ENCODE results near the gene RFFL. TPM values are rescaled to one million over a fixed set of nuclear protein-coding genes. Genes with fewer than 3 reads are reported as not detected.
A peak's percentile ranks its signal among the peaks of the same experiment; 100 is the strongest.
"Not testable (repeated sequence)": the region's sequence is repeated elsewhere in the genome, so short reads cannot be mapped to it uniquely, and the experiment has no call there.

Gene RFFL
- total and polyA plus RNA-seq, 2 donors (not counting 1 experiment from before 2014, with no cell fraction given): 13.6 to 36.9 TPM

GRCh38 chr17:35030780-35031179, 32.7 kb downstream of the RFFL start:
- no peak overlapping the region for H3K4me2 ChIP-seq (replicated peaks; ENCODE audit: low read depth, low read length, poor library complexity, severe bottlenecking)
- peaks cover 17% of the 10 kb centered on the region for H3K79me2 ChIP-seq (ENCODE audit: control insufficient read depth, insufficient read depth, low read length)
- H3K4me1 ChIP-seq (ENCODE audit: control insufficient read depth in 2 of 2, insufficient read depth in 2 of 2, low read length in 2 of 2): peaks cover 11 to 13% of the 10 kb centered on the region in 2 donors
- POLR2A ChIA-PET: no interaction called here
- no peak overlapping the region for H3K9ac ChIP-seq (ENCODE audit: low read length)
- no peak overlapping the region for H3K4me3 ChIP-seq (ENCODE audit: control extremely low read depth in 1 of 5, extremely low read depth in 1 of 5, insufficient read depth in 1 of 5, low read depth in 2 of 5, low read length in 4 of 5)
- no CpG with 5 or more reads among the region's 1 CpG for WGBS (ENCODE audit: insufficient coverage)
- no peak for TF ChIP-seq EZH2 (IDR thresholded peaks at IDR 0.05; ENCODE audit: borderline replicate concordance, insufficient read depth, low read depth, low read length, poor library complexity, severe bottlenecking)
- TF ChIP-seq CTCF (IDR thresholded peaks at IDR 0.05): no peak
- DNase-seq: no peak
- intact Hi-C loops (cut with micrococcal nuclease): no loop called here
- CTCF ChIA-PET: no interaction called here
- H2AFZ ChIP-seq (ENCODE audit: insufficient read depth, low read depth, low read length, poor library complexity, severe bottlenecking): no peak overlapping the region
- no peak overlapping the region for H3K27ac ChIP-seq (ENCODE audit: low read length in 2 of 2)
- Mint-ChIP-seq H3K4me1 (peaks cover 26% of the 10 kb centered on the region), H3K4me3 (no peak overlapping the region), H3K27ac (no peak overlapping the region), H3K9me3 (ENCODE audit: insufficient read depth) (no peaks in the 10 kb centered on the region), H3K27me3 (no peaks in the 10 kb centered on the region)
- H3K36me3 ChIP-seq (replicated peaks in 1 of 2; ENCODE audit: control extremely low read depth in 1 of 2, control insufficient read depth in 1 of 2, extremely low read depth in 1 of 2, insufficient read depth in 2 of 2, low read length in 1 of 2): peaks cover 0 to 3% of the 10 kb centered on the region in 2 experiments
- no peaks in the 10 kb centered on the region for H4K20me1 ChIP-seq (ENCODE audit: control insufficient read depth, insufficient read depth, low read length, poor library complexity, severe bottlenecking)
- no peaks in the 10 kb centered on the region for H3K9me3 ChIP-seq (ENCODE audit: control extremely low read depth in 1 of 3, control insufficient read depth in 2 of 3, insufficient read depth in 1 of 3, low read length in 2 of 3)
- H3K27me3 ChIP-seq (replicated peaks in 1 of 4; ENCODE audit: control extremely low read depth in 1 of 4, control insufficient read depth in 3 of 4, insufficient read depth in 4 of 4, low read length in 3 of 4): no peaks in the 10 kb centered on the region
- no peak for ATAC-seq (ENCODE audit: low read depth)

GRCh38 chr17:35028531-35029262, 34.8 kb downstream of the RFFL start:
- Mint-ChIP-seq H3K27ac (no peak overlapping the region), H3K27me3 (no peaks in the 10 kb centered on the region), H3K4me1 (peaks cover 26% of the 10 kb centered on the region), H3K9me3 (ENCODE audit: insufficient read depth) (no peaks in the 10 kb centered on the region), H3K4me3 (no peak overlapping the region)
- Histone ChIP-seq H3K27me3 (replicated peaks in 1 of 4; ENCODE audit: control extremely low read depth in 1 of 4, control insufficient read depth in 3 of 4, insufficient read depth in 4 of 4, low read length in 3 of 4) (no peaks in the 10 kb centered on the region), H3K36me3 (replicated peaks in 1 of 2; ENCODE audit: control extremely low read depth in 1 of 2, control insufficient read depth in 1 of 2, extremely low read depth in 1 of 2, insufficient read depth in 2 of 2, low read length in 1 of 2) (peaks cover 0 to 3% of the 10 kb centered on the region in 2 experiments), H3K4me3 (ENCODE audit: control extremely low read depth in 1 of 5, extremely low read depth in 1 of 5, insufficient read depth in 1 of 5, low read depth in 2 of 5, low read length in 4 of 5) (no peak overlapping the region), H3K9me3 (ENCODE audit: control extremely low read depth in 1 of 3, control insufficient read depth in 2 of 3, insufficient read depth in 1 of 3, low read length in 2 of 3) (no peaks in the 10 kb centered on the region), H3K27ac (ENCODE audit: low read length in 2 of 2) (peak overlapping the region in 1 of 2 donors; percentile 21), H4K20me1 (ENCODE audit: control insufficient read depth, insufficient read depth, low read length, poor library complexity, severe bottlenecking) (no peaks in the 10 kb centered on the region), H3K9ac (ENCODE audit: low read length) (no peak overlapping the region), H3K4me2 (replicated peaks; ENCODE audit: low read depth, low read length, poor library complexity, severe bottlenecking) (no peak overlapping the region), H3K79me2 (ENCODE audit: control insufficient read depth, insufficient read depth, low read length) (peaks cover 17% of the 10 kb centered on the region), H3K4me1 (ENCODE audit: control insufficient read depth in 2 of 2, insufficient read depth in 2 of 2, low read length in 2 of 2) (peaks cover 11 to 13% of the 10 kb centered on the region in 2 donors), H2AFZ (ENCODE audit: insufficient read depth, low read depth, low read length, poor library complexity, severe bottlenecking) (no peak overlapping the region)
- ATAC-seq (ENCODE audit: low read depth): no peak
- no peak for DNase-seq
- intact Hi-C loops (cut with micrococcal nuclease): loop anchor here (2.0 kb wide), 1 partner anchor 20 kb away; no protein-coding TSS in a partner anchor
- ChIA-PET CTCF (no interaction called here), POLR2A (no interaction called here)
- 76% methylated on average over 2 of the region's 3 CpGs for WGBS (ENCODE audit: insufficient coverage)
- TF ChIP-seq EZH2 (IDR thresholded peaks at IDR 0.05; ENCODE audit: borderline replicate concordance, insufficient read depth, low read depth, low read length, poor library complexity, severe bottlenecking) (no peak), CTCF (IDR thresholded peaks at IDR 0.05) (no peak)

- POLR2A ChIA-PET: interaction anchor here (0.6 kb wide), 1 partner anchor 14 kb away, joined by 4 read pairs; no protein-coding TSS in a partner anchor
- H3K36me3 ChIP-seq (replicated peaks in 1 of 2; ENCODE audit: control extremely low read depth in 1 of 2, control insufficient read depth in 1 of 2, extremely low read depth in 1 of 2, insufficient read depth in 2 of 2, low read length in 1 of 2); H3K27me3 Mint-ChIP-seq; H3K27me3 ChIP-seq (replicated peaks in 1 of 4; ENCODE audit: control extremely low read depth in 1 of 4, control insufficient read depth in 3 of 4, insufficient read depth in 4 of 4, low read length in 3 of 4); H3K4me2 ChIP-seq (replicated peaks; ENCODE audit: low read depth, low read length, poor library complexity, severe bottlenecking); H3K9me3 Mint-ChIP-seq (ENCODE audit: insufficient read depth); H3K4me3 ChIP-seq (ENCODE audit: control extremely low read depth in 1 of 5, extremely low read depth in 1 of 5, insufficient read depth in 1 of 5, low read depth in 2 of 5, low read length in 4 of 5); CTCF ChIA-PET; H3K27ac Mint-ChIP-seq; H3K9ac ChIP-seq (ENCODE audit: low read length); ATAC-seq (ENCODE audit: low read depth); H4K20me1 ChIP-seq (ENCODE audit: control insufficient read depth, insufficient read depth, low read length, poor library complexity, severe bottlenecking); DNase-seq; H2AFZ ChIP-seq (ENCODE audit: insufficient read depth, low read depth, low read length, poor library complexity, severe bottlenecking); H3K9me3 ChIP-seq (ENCODE audit: control extremely low read depth in 1 of 3, control insufficient read depth in 2 of 3, insufficient read depth in 1 of 3, low read length in 2 of 3); H3K4me3 Mint-ChIP-seq: not testable (repeated sequence)
- intact Hi-C loops (cut with micrococcal nuclease): loop anchor here (2.0 kb wide), 1 partner anchor 21 kb away; no protein-coding TSS in a partner anchor
- Histone ChIP-seq H3K79me2 (ENCODE audit: control insufficient read depth, insufficient read depth, low read length) (peaks cover 17% of the 10 kb centered on the region), H3K4me1 (ENCODE audit: control insufficient read depth in 2 of 2, insufficient read depth in 2 of 2, low read length in 2 of 2) (peaks cover 11 to 12% of the 10 kb centered on the region in 2 donors), H3K27ac (ENCODE audit: low read length in 2 of 2) (peak overlapping the region in 1 of 2 donors; percentile 21)
- no CpG with 5 or more reads among the region's 4 CpGs for WGBS (ENCODE audit: insufficient coverage)
- peaks cover 26% of the 10 kb centered on the region for H3K4me1 Mint-ChIP-seq
Observed at GRCh38 chr17:35028097-35028496, 35.4 kb downstream of the RFFL start.

Data from B cell (primary cell).